Panc1 (cell line): ENCODE measurements around the gene NMUR1. TPM values are rescaled to one million over a fixed set of nuclear protein-coding genes. Genes with fewer than 3 reads are reported as not detected.

Source experiments
- ATAC-seq: fragments of 200-7000 bp; cut with Tn5 transposase; 2 replicates; pipeline ENCODE4 v1.9.1; 2020; ENCODE audit warnings: mild to moderate bottlenecking, moderate library complexity
- BruUV-seq: library from RNA; stranded (reverse); fragments of 400-500 nt; replicated peaks from 2 replicates; lab custom pipeline; 2021; lab: Mats Ljungman, UMichigan
- CTCF ChIA-PET: fragments of 300-600 bp; sonication (Branson Sonifier 250); formaldehyde crosslinking; loops from one replicate; lab custom pipeline; 2022; ENCODE audit warnings: antibody characterized with exemption; lab: Charles Lee
- POLR2A ChIA-PET: fragments of 300-600 bp; sonication (Branson Sonifier 250); formaldehyde crosslinking; loops from one replicate; lab custom pipeline; 2022; ENCODE audit warnings: antibody characterized with exemption; lab: Charles Lee
- DNase-seq: peaks from one replicate; pipeline ENCODE4 v3.0.0-alpha.2; 2010; ENCODE audit warnings: low read depth, low spot score
- H3K27ac ChIP-seq: 2 replicates; pipeline ENCODE4 v1.5.1; 2011; ENCODE audit warnings: mild to moderate bottlenecking, low read length, inconsistent platforms
- H3K27me3 ChIP-seq: fragments of 200-500 bp; sonication (Bioruptor generic); 2 replicates; pipeline ENCODE4 v1.6.0; 2014; ENCODE audit warnings: low read length, inconsistent platforms; ENCODE audit not compliant: control insufficient read depth, insufficient read depth
- H3K36me3 ChIP-seq: fragments of 200-500 bp; sonication (Bioruptor generic); 2 replicates; pipeline ENCODE4 v1.5.1; 2014; ENCODE audit warnings: inconsistent platforms, mild to moderate bottlenecking, low read length, moderate library complexity; ENCODE audit not compliant: control insufficient read depth, insufficient read depth
- H3K4me1 ChIP-seq: 2 replicates; pipeline ENCODE4 v1.5.1; 2011; ENCODE audit warnings: inconsistent platforms, mild to moderate bottlenecking, low read length, moderate library complexity; ENCODE audit not compliant: control insufficient read depth, insufficient read depth
- H3K4me3 ChIP-seq, 2 experiments: 2 replicates each; pipeline ENCODE4 v1.5.1; 2011 to 2012; ENCODE audit warnings: low read depth in 2 of 2, low read length in 2 of 2, mild to moderate bottlenecking in 2 of 2, inconsistent platforms in 1 of 2, moderate library complexity in 1 of 2
- H3K9me3 ChIP-seq: fragments of 200-500 bp; sonication (Bioruptor generic); 2 replicates; pipeline ENCODE4 v1.5.1; 2014; ENCODE audit warnings: low read depth, mild to moderate bottlenecking, inconsistent platforms, low read length, moderate library complexity; ENCODE audit not compliant: control insufficient read depth, insufficient read depth
- POLR2AphosphoS5 ChIP-seq: IDR thresholded peaks from 2 replicates; pipeline ENCODE4 v1.6.1; 2012; ENCODE audit warnings: mild to moderate bottlenecking, low read depth, low read length, moderate library complexity
- SIN3A ChIP-seq: IDR thresholded peaks from 2 replicates; pipeline ENCODE4 v1.6.1; 2012; ENCODE audit warnings: low read depth, mild to moderate bottlenecking, low read length, moderate library complexity, borderline replicate concordance; ENCODE audit not compliant: insufficient read depth
- TCF7L2 ChIP-seq: IDR thresholded peaks from 2 replicates; pipeline ENCODE4 v1.6.1; 2011; ENCODE audit warnings: mild to moderate bottlenecking, low read depth, low read length, inconsistent platforms
- in situ Hi-C: cut with HindIII; loops from 2 replicates; pipeline ENCODE4 v1.10.0; 2016; ENCODE audit warnings: low sequenced_read_pairs, low pct_unique_long_range_greater_than_20kb
- intact Hi-C: fragments of 100-400 bp; cut with micrococcal nuclease; formaldehyde crosslinking; loops from one replicate; pipeline ENCODE4 v1.10.0; 2022; ENCODE audit not compliant: unreplicated experiment
- total RNA-seq: library from RNA; stranded (reverse); gene quantifications from one replicate; pipeline ENCODE4 v1.2.1, GENCODE V29; 2021; ENCODE audit not compliant: unreplicated experiment
- TF ChIP-seq, protein P1 (sequence below): fragments of 450-650 bp; IDR thresholded peaks from 2 replicates; pipeline ENCODE4 v1.5.1; 2017; ENCODE audit warnings: mild to moderate bottlenecking
- TF ChIP-seq, protein P2 (sequence below), 2 experiments: IDR thresholded peaks; 2 replicates each; pipeline ENCODE4 v1.6.1; 2011 to 2012; ENCODE audit warnings: low read depth in 2 of 2, control low read depth in 1 of 2, low read length in 1 of 2, mild to moderate bottlenecking in 1 of 2, moderate library complexity in 1 of 2; ENCODE audit not compliant: insufficient read depth in 1 of 2

The NMUR1 gene
- total RNA-seq, 1 experiment from 2014 or later, result 0.28 TPM

DNA sequence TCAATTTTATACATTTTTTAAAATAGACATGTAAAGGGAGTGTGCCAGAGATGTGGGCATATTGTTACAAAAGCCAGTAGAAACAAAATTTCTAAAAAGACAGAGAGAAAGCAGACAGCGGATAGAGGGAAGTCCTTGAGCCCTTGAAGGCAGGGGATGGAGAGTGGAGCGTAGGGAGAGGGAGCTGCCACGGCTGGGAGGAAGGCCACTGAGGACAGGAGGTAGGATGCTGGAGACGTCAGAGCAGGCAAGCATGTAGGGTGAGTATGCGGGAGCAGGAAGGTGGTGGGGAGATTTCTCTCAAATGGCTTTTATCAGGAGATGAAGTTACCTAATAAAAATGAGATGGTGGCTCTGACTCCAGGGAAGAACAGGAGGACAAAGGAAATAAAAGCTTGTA lies 41.9 kb downstream of the NMUR1 start:
- no peaks in the 10 kb centered on the region for H3K4me1 ChIP-seq
- intact Hi-C loops, result no loop called here
- POLR2A ChIA-PET, result no interaction called here
- in situ Hi-C loops, result no loop called here
- H3K9me3 ChIP-seq, result no peaks in the 10 kb centered on the region
- no TSS peak for BruUV-seq
- DNase-seq (no peak), ATAC-seq (no peak)
- no peak overlapping the region for H3K27ac ChIP-seq
- H3K4me3 ChIP-seq, result no peak overlapping the region
- H3K27me3 ChIP-seq, result no peaks in the 10 kb centered on the region
- CTCF ChIA-PET, result no interaction called here
- no peaks in the 10 kb centered on the region for H3K36me3 ChIP-seq
- TF ChIP-seq, protein P1, sequence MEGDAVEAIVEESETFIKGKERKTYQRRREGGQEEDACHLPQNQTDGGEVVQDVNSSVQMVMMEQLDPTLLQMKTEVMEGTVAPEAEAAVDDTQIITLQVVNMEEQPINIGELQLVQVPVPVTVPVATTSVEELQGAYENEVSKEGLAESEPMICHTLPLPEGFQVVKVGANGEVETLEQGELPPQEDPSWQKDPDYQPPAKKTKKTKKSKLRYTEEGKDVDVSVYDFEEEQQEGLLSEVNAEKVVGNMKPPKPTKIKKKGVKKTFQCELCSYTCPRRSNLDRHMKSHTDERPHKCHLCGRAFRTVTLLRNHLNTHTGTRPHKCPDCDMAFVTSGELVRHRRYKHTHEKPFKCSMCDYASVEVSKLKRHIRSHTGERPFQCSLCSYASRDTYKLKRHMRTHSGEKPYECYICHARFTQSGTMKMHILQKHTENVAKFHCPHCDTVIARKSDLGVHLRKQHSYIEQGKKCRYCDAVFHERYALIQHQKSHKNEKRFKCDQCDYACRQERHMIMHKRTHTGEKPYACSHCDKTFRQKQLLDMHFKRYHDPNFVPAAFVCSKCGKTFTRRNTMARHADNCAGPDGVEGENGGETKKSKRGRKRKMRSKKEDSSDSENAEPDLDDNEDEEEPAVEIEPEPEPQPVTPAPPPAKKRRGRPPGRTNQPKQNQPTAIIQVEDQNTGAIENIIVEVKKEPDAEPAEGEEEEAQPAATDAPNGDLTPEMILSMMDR, result no peak
- TF ChIP-seq TCF7L2 (no peak), POLR2AphosphoS5 (no peak), SIN3A (no peak)
- TF ChIP-seq, protein P2, sequence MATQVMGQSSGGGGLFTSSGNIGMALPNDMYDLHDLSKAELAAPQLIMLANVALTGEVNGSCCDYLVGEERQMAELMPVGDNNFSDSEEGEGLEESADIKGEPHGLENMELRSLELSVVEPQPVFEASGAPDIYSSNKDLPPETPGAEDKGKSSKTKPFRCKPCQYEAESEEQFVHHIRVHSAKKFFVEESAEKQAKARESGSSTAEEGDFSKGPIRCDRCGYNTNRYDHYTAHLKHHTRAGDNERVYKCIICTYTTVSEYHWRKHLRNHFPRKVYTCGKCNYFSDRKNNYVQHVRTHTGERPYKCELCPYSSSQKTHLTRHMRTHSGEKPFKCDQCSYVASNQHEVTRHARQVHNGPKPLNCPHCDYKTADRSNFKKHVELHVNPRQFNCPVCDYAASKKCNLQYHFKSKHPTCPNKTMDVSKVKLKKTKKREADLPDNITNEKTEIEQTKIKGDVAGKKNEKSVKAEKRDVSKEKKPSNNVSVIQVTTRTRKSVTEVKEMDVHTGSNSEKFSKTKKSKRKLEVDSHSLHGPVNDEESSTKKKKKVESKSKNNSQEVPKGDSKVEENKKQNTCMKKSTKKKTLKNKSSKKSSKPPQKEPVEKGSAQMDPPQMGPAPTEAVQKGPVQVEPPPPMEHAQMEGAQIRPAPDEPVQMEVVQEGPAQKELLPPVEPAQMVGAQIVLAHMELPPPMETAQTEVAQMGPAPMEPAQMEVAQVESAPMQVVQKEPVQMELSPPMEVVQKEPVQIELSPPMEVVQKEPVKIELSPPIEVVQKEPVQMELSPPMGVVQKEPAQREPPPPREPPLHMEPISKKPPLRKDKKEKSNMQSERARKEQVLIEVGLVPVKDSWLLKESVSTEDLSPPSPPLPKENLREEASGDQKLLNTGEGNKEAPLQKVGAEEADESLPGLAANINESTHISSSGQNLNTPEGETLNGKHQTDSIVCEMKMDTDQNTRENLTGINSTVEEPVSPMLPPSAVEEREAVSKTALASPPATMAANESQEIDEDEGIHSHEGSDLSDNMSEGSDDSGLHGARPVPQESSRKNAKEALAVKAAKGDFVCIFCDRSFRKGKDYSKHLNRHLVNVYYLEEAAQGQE (IDR thresholded peaks at IDR 0.05; ENCODE audit: insufficient read depth in 1 of 2, low read depth in 2 of 2, low read length in 1 of 2), result no peak

DNA sequence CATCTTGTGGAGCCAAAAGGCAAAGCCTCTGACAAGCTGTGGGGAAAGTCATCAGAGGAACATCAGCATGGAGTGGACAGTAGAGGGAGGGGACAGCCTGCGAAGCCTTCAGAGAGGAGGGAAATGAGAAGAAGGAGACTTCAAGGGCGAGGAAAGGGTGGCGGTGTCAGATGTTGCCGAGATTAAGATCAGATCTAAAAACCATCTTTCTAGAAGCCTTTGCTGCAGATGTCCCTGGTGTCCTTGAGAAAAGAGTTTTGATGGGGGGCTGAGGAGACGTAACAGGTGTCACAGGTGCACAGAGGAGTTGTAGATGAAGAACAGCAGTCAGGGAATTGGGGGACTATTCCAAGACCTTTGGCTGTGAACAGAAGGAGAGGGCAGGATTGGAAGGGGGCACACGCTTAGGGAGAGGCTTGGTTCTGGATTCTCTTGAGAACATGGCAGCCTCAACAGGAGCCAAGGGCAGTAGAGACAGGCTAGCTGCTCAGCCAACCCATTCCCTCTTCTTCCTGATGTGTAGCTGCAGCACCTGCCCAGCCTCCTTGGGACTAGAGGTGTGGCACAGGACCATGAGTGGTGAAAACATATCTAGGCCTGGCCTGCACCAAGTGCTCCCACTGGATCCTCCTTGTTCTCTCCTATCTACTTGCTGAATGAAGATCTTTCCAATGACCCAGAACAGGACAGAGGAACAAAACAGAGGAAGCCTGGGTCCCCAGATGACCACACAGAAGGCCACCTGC lies 43.2 kb downstream of the NMUR1 start:
- no peaks in the 10 kb centered on the region for H3K27me3 ChIP-seq
- H3K36me3 ChIP-seq, result no peaks in the 10 kb centered on the region
- no peak for TF ChIP-seq POLR2AphosphoS5
- TF ChIP-seq SIN3A, result no peak
- TF ChIP-seq, protein P2 (IDR thresholded peaks at IDR 0.05; ENCODE audit: insufficient read depth in 1 of 2, low read depth in 2 of 2, low read length in 1 of 2), result no peak
- TF ChIP-seq, protein P1, result no peak
- TF ChIP-seq TCF7L2, result no peak
- no peaks in the 10 kb centered on the region for H3K4me1 ChIP-seq
- no TSS peak for BruUV-seq
- DNase-seq (no peak), ATAC-seq (no peak)
- no peaks in the 10 kb centered on the region for H3K9me3 ChIP-seq
- in situ Hi-C loops, result no loop called here
- POLR2A ChIA-PET, result no interaction called here
- CTCF ChIA-PET, result no interaction called here
- H3K4me3 ChIP-seq, result no peak overlapping the region
- no peak overlapping the region for H3K27ac ChIP-seq
- intact Hi-C loops, result no loop called here
